GM18951 (cell line): ENCODE results near the gene COBL.

Experiments
- POLR2A ChIP-seq: IDR thresholded peaks from 4 replicates; pipeline ENCODE4 v1.6.1; 2011; ENCODE audit warnings: mild to moderate bottlenecking; ENCODE audit not compliant: insufficient read length, insufficient read depth; ENCODE audit errors: extremely low read depth
- in situ Hi-C: fragments of 300-500 bp; cut with MboI; formaldehyde crosslinking; loops from one replicate; pipeline ENCODE4 v1.12.0; 2022; ENCODE audit warnings: low sequenced_read_pairs, mixed read lengths, inconsistent platforms; ENCODE audit not compliant: unreplicated experiment

COBL gene

GRCh38 chr7:51027935-51028830 lies 288.4 kb downstream of the COBL start:
- no peak for TF ChIP-seq POLR2A
- in situ Hi-C loops: no loop called here

- no peak for TF ChIP-seq POLR2A
- in situ Hi-C loops: no loop called here
Measured at GRCh38 chr7:51027106-51027934, 289.3 kb downstream of the COBL start.

GRCh38 chr7:51026341-51026740 lies 290.3 kb downstream of the COBL start:
- in situ Hi-C loops: no loop called here
- no peak for TF ChIP-seq POLR2A

GRCh38 chr7:51025668-51026067 lies 290.9 kb downstream of the COBL start:
- TF ChIP-seq POLR2A: no peak
- in situ Hi-C loops: no loop called here

- in situ Hi-C loops: no loop called here
Measured at GRCh38 chr7:51024867-51025266, 291.7 kb downstream of the COBL start.

GRCh38 chr7:51023547-51023946 lies 293.1 kb downstream of the COBL start:
- in situ Hi-C loops: no loop called here
- no peak for TF ChIP-seq POLR2A

More at GRCh38 chr7:51024867-51025266, 291.7 kb downstream of the COBL start:
- TF ChIP-seq POLR2A: no peak

GRCh38 chr7:51022821-51023220 lies 293.8 kb downstream of the COBL start:
- TF ChIP-seq POLR2A: no peak

GRCh38 chr7:51021906-51022570 lies 294.6 kb downstream of the COBL start:
- in situ Hi-C loops: no loop called here
- TF ChIP-seq POLR2A: no peak

More at GRCh38 chr7:51022821-51023220, 293.8 kb downstream of the COBL start:
- in situ Hi-C loops: no loop called here

GRCh38 chr7:51020944-51021343 lies 295.7 kb downstream of the COBL start:
- in situ Hi-C loops: no loop called here
- no peak for TF ChIP-seq POLR2A

GRCh38 chr7:51019891-51020870 lies 296.4 kb downstream of the COBL start:
- TF ChIP-seq POLR2A: no peak
- in situ Hi-C loops: no loop called here

GRCh38 chr7:51019191-51019844 lies 297.3 kb downstream of the COBL start:
- in situ Hi-C loops: no loop called here
- TF ChIP-seq POLR2A: no peak

- in situ Hi-C loops: no loop called here
- TF ChIP-seq POLR2A: no peak
Measured at GRCh38 chr7:51017576-51018535, 298.8 kb downstream of the COBL start.
